Naive thymus-derived CD8-positive, alpha-beta T cell (primary cell): Measurements from ENCODE around the gene HES7. TPM values are rescaled to one million over a fixed set of nuclear protein-coding genes. Genes with fewer than 3 reads are reported as not detected.
"Not testable (repeated sequence)": the region's sequence is repeated elsewhere in the genome, so short reads cannot be mapped to it uniquely, and the experiment has no call there.

Experiments used
- ATAC-seq, 2 donors: fragments of 150-1000 bp; cut with Tn5 transposase in 1 of 2; sonication (Bioruptor Pico), chemical (Tn5 transposase) in 1 of 2; 1 replicate in 1 of 2; 2 replicates in 1 of 2; pipeline ENCODE4 v1.10.0; 2021; ENCODE audit warnings: mild to moderate bottlenecking in 2 of 2, moderate library complexity in 2 of 2
- POLR2A ChIA-PET: fragments of 350-600 bp; sonication (Branson Sonifier 250); formaldehyde crosslinking; loops from one replicate; lab custom pipeline; 2021; ENCODE audit warnings: antibody characterized with exemption; lab: Charles Lee
- DNase-seq, 10 donors: peaks; one replicate each; pipeline versions ENCODE4 v3.0.0 to v3.0.0-alpha.2; 2020 to 2022
- H3K27ac Mint-ChIP-seq, 10 donors: one replicate each; pipeline ENCODE4 v1.8.0; 2020 to 2022; ENCODE audit warnings: mild to moderate bottlenecking in 10 of 10, mixed read lengths in 10 of 10, moderate library complexity in 4 of 10, inconsistent platforms in 1 of 10
- H3K27me3 Mint-ChIP-seq, 5 donors: one replicate each; pipeline ENCODE4 v1.8.0; 2021 to 2022; ENCODE audit warnings: mixed read lengths in 5 of 5
- H3K36me3 Mint-ChIP-seq, 3 donors: one replicate each; pipeline ENCODE4 v1.8.0; 2020 to 2022; ENCODE audit warnings: mixed read lengths in 3 of 3, mild to moderate bottlenecking in 2 of 3, inconsistent platforms in 1 of 3
- H3K4me1 Mint-ChIP-seq, 4 donors: one replicate each; pipeline ENCODE4 v1.8.0; 2021 to 2022; ENCODE audit warnings: mixed read lengths in 4 of 4
- H3K4me3 Mint-ChIP-seq, 10 donors: one replicate each; pipeline ENCODE4 v1.8.0; 2020 to 2022; ENCODE audit warnings: mild to moderate bottlenecking in 10 of 10, mixed read lengths in 10 of 10, moderate library complexity in 6 of 10, inconsistent platforms in 1 of 10
- H3K9me3 Mint-ChIP-seq, 9 donors: one replicate each; pipeline ENCODE4 v1.8.0; 2020 to 2022; ENCODE audit warnings: mixed read lengths in 9 of 9, mild to moderate bottlenecking in 3 of 9, inconsistent platforms in 1 of 9, moderate library complexity in 1 of 9
- polyA plus RNA-seq, 3 donors: library from polyadenylated mRNA; unstranded; fragments of 300-500 nt; fragmentation: Illumina TruSeq; gene quantifications; one replicate each; pipeline ENCODE4 v1.2.3, GENCODE V29; 2021
- total RNA-seq, 8 experiments: library from RNA in 2 of 8; stranded (reverse) in 2 of 8; gene quantifications; one replicate each; pipeline ENCODE4 v1.2.3 and lab custom pipeline; 2021 to 2026

HES7 gene
- total and polyA plus RNA-seq, 5 experiments from 2014 or later, result 0.30 TPM; not detected in 4

- POLR2A ChIA-PET, result interaction anchor here (0.8 to 3.7 kb wide), 9 partner anchors 9 to 48 kb away, joined by 3 to 32 read pairs (median 5); partner anchors contain the start of gene ALOXE3
- ATAC-seq (no peak), DNase-seq (no peak)
- peak overlapping the region in 7 of 10 donors; percentile 10 to 65 (median 36) for H3K4me3 Mint-ChIP-seq
- H3K36me3 Mint-ChIP-seq, result no peaks in the 10 kb centered on the region
- H3K27me3 Mint-ChIP-seq, result peaks cover 4 to 18% (median 13%) of the 10 kb centered on the region in 5 donors
- H3K4me1 Mint-ChIP-seq, result peaks cover 0 to 8% (median 6%) of the 10 kb centered on the region in 4 donors
- no peak overlapping the region for H3K27ac Mint-ChIP-seq
- H3K9me3 Mint-ChIP-seq, result no peaks in the 10 kb centered on the region
Measured at GRCh38 chr17:8108972-8109660, 14.8 kb downstream of the HES7 start.

- not testable (repeated sequence) for H3K27me3 Mint-ChIP-seq, H3K9me3 Mint-ChIP-seq, DNase-seq, H3K4me1 Mint-ChIP-seq, H3K36me3 Mint-ChIP-seq, ATAC-seq
- H3K4me3 Mint-ChIP-seq, result peak overlapping the region in 1 of 10 donors; percentile 7
- H3K27ac Mint-ChIP-seq, result peak overlapping the region in 1 of 10 donors; percentile 61
- POLR2A ChIA-PET, result interaction anchor here (0.6 to 0.7 kb wide), 2 partner anchors 13 to 22 kb away, joined by 3 to 4 read pairs; no protein-coding TSS in a partner anchor
Measured at GRCh38 chr17:8106980-8107379, 16.9 kb downstream of the HES7 start.

DNA sequence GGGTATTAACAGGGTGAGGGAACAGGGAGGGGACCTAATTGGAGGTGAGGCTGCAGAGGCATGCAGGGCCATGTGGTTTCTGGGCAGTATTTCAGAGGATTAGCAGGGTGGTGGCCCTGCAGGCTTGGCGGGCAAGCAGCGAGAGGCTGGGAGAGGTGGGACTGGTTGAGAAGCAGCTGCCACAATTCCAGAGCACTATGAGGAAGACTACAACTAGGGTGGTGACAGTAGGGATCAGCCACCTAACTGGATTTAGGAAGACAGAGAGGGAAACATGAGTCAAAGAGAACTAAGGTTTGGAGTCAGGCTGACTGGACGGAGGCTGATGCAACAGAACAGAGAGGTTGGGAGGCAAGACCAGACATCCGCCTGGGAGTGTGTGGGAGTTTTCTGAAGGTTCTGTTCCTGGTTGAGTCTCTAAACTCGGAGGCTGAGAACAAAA, 17.9 kb downstream of the HES7 start:
- Mint-ChIP-seq H3K4me1 (peaks cover 0 to 7% (median 5%) of the 10 kb centered on the region in 4 donors), H3K27ac (peak overlapping the region in 1 of 10 donors; percentile 16), H3K27me3 (peaks cover 0 to 5% (median 0%) of the 10 kb centered on the region in 5 donors), H3K9me3 (no peaks in the 10 kb centered on the region), H3K36me3 (no peaks in the 10 kb centered on the region), H3K4me3 (no peak overlapping the region)
- no peak for DNase-seq
- POLR2A ChIA-PET, result no interaction called here
- ATAC-seq, result no peak

- POLR2A ChIA-PET, result interaction anchor here (1.2 kb wide), 1 partner anchor 10 kb away, joined by 4 read pairs; no protein-coding TSS in a partner anchor
- Mint-ChIP-seq H3K9me3 (no peaks in the 10 kb centered on the region), H3K27me3 (peaks cover 0 to 5% (median 0%) of the 10 kb centered on the region in 5 donors), H3K36me3 (no peaks in the 10 kb centered on the region), H3K4me1 (peaks cover 0 to 5% (median 2%) of the 10 kb centered on the region in 4 donors), H3K27ac (peak overlapping the region in 1 of 10 donors; percentile 6), H3K4me3 (no peak overlapping the region)
- no peak for ATAC-seq
- no peak for DNase-seq
Measured at GRCh38 chr17:8104911-8105310, 19.0 kb downstream of the HES7 start.

DNA sequence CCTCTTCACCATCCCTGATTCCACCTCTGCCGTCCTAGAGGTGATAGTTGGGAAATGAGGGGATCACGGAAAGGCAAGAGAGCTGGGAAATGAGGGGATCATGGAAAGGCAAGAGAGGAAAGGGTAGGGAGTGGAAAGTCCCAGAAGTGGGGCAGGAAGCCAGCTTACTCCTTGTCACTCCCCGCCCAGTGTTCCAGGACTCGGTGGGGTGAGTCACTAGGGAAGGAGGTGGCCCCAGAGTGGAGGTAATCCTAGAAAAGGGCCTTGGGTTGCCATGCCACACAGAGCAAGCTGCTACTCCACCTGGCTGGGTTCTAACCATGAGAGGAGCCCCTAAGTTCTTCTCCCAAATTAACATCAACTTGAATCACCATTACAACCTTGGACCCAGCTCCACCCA, 20.4 kb downstream of the HES7 start:
- Mint-ChIP-seq H3K4me1 (peaks cover 0 to 5% (median 0%) of the 10 kb centered on the region in 4 donors), H3K4me3 (no peak overlapping the region), H3K27me3 (peaks cover 0 to 5% (median 0%) of the 10 kb centered on the region in 5 donors), H3K27ac (no peak overlapping the region), H3K36me3 (no peaks in the 10 kb centered on the region), H3K9me3 (no peaks in the 10 kb centered on the region)
- POLR2A ChIA-PET, result interaction anchor here (0.6 to 1.2 kb wide), 2 partner anchors 9 to 12 kb away, joined by 4 read pairs; no protein-coding TSS in a partner anchor
- DNase-seq (no peak), ATAC-seq (no peak)

GRCh38 chr17:8101721-8102120, 22.2 kb downstream of the HES7 start:
- no peaks in the 10 kb centered on the region for H3K9me3 Mint-ChIP-seq
- H3K36me3 Mint-ChIP-seq, result no peaks in the 10 kb centered on the region
- no peak for DNase-seq
- ATAC-seq, result no peak
- POLR2A ChIA-PET, result no interaction called here
- H3K27me3 Mint-ChIP-seq, result peaks cover 0 to 6% (median 0%) of the 10 kb centered on the region in 5 donors
- no peak overlapping the region for H3K4me3 Mint-ChIP-seq
- H3K27ac Mint-ChIP-seq, result no peak overlapping the region
- peaks cover 0 to 5% (median 0%) of the 10 kb centered on the region in 4 donors for H3K4me1 Mint-ChIP-seq

DNA sequence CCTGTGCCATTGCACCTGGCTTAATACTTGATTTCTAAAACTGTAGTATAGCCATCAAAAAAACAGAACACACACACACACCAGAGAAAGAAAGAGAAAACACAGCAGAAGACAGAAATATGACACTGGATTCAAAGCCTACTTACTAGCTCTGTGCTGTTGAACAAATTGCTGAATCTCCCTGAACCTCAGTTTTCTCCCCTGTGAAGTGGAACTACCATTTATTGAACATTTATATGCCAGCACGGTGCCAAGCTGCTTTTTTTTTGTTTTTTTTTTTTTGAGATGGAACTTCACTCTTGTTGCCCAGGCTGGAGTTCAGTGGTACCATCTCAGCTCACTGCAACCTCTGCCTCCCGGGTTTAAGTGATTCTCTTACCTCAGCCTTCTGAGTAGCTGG, 23.1 kb downstream of the HES7 start:
- H3K4me1 Mint-ChIP-seq, result peaks cover 0 to 5% (median 0%) of the 10 kb centered on the region in 4 donors
- ATAC-seq (no peak), DNase-seq (no peak)
- H3K36me3 Mint-ChIP-seq, result no peaks in the 10 kb centered on the region
- no peak overlapping the region for H3K4me3 Mint-ChIP-seq
- peak overlapping the region in 1 of 10 donors; percentile 39 for H3K27ac Mint-ChIP-seq
- peaks cover 0 to 5% (median 0%) of the 10 kb centered on the region in 5 donors for H3K27me3 Mint-ChIP-seq
- POLR2A ChIA-PET, result interaction anchor here (0.8 kb wide), 1 partner anchor 18 kb away, joined by 3 read pairs; no protein-coding TSS in a partner anchor
- no peaks in the 10 kb centered on the region for H3K9me3 Mint-ChIP-seq

DNA sequence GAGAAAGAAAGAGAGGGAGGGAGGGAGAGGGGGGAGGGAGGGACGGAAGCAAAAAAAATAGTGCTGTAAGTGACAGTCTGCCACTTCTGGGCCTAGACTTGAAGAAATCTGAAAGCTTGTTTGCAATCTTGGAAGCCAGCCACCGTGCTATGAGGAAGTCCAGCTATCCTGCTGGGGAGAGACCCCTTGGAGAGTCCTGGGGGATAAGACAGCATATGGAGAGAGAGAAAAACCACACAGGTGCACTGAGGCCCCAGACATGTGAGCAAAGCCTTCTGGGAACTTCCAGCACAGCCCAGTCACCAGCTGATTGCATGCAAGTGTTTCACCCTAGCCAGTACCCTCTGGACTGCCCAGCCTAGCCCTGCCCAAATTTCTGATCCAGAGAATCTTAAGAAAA, 23.8 kb downstream of the HES7 start:
- Mint-ChIP-seq H3K4me1 (peaks cover 0 to 4% (median 1%) of the 10 kb centered on the region in 4 donors), H3K9me3 (no peaks in the 10 kb centered on the region), H3K4me3 (no peak overlapping the region), H3K27me3 (peaks cover 0 to 5% (median 0%) of the 10 kb centered on the region in 5 donors), H3K27ac (peak overlapping the region in 1 of 10 donors; percentile 54), H3K36me3 (no peaks in the 10 kb centered on the region)
- DNase-seq, result no peak
- POLR2A ChIA-PET, result interaction anchor here (0.6 to 1.3 kb wide), 4 partner anchors 10 to 149 kb away, joined by 3 to 6 read pairs (median 4); partner anchors contain the start of gene ALOX12B
- no peak for ATAC-seq

DNA sequence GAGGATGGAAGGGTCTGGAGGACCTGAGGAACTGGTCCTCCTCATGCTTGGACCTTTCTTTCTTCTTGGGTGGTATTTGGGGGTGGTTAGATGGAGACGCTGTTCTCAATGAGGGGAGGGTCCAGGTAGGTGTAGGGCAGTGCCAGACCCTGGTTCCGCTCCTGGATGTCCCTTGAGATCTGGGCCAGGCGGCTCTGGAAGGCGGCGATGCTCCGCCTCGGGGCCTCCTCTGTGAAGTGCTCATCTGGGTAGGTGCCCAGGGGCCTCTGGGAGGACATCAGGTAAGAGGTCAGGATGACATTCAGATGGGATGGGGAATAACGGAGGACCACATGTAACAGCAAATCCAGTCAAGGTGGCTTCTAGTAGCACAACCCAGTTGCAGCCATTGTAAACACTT, 27.4 kb downstream of the HES7 start:
- no peak overlapping the region for H3K27ac Mint-ChIP-seq
- no peak for DNase-seq
- POLR2A ChIA-PET, result interaction anchor here (0.5 kb wide), 1 partner anchor 52 kb away, joined by 3 read pairs; no protein-coding TSS in a partner anchor
- no peaks in the 10 kb centered on the region for H3K36me3 Mint-ChIP-seq
- no peak overlapping the region for H3K4me3 Mint-ChIP-seq
- peaks cover 6 to 15% (median 10%) of the 10 kb centered on the region in 4 donors for H3K4me1 Mint-ChIP-seq
- H3K9me3 Mint-ChIP-seq, result no peaks in the 10 kb centered on the region
- peaks cover 2 to 16% (median 4%) of the 10 kb centered on the region in 5 donors for H3K27me3 Mint-ChIP-seq
- ATAC-seq, result no peak

DNA sequence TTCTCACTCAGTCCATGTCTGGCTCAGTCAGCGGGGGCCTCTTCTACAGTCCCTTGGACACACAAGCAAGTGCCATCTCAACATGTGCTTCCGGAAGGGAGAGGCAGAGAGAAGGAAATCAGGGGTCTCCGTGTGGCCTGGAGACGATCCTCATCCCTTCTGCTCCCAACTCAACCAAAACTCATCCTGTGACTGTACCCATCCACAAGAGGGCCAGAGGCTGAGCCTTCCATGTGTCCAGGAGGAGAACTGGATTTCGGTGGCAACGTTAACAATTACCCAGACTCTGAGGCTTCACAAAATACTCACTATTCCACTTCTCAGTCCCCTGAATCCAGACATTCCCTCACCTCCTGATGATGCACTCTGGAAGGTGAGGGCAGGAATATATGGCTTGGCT, 28.5 kb downstream of the HES7 start:
- Mint-ChIP-seq H3K4me3 (no peak overlapping the region), H3K4me1 (peaks cover 6 to 19% (median 12%) of the 10 kb centered on the region in 4 donors)
- no peak for ATAC-seq

DNA sequence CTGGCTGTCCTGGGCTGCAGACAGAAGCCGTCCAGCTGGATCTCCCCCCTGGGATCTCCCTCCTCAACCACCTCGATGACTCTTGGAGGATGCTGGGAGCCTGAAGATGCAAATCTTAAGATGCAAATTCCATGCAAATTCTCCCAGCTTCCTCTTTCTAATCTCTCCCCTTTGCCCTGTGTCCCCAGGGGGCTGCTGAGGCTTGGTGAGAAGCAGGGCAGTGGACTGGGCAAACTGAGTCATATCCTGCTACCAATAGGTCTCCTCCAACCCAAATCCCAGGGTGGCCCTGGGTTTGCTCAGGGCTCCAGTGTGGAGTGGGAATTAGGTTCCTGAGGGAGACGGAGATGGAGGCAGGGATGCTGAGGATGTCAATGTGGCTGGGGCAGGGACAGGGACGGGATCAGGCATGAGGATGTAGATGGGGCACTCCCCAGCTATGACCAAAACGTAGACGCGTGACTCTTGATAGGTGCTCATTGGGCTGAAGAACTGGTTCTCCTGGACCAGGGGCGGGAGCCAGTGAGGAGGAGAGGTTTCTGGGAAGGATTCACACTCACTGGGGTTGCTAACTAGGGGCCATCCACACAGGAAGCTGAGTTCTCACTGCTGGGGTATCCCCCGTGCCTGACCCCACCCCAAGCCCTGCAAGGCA, 32.7 kb downstream of the HES7 start:
- no peak for ATAC-seq
- H3K4me1 Mint-ChIP-seq, result peaks cover 6 to 19% (median 12%) of the 10 kb centered on the region in 4 donors
- H3K4me3 Mint-ChIP-seq, result peak overlapping the region in 1 of 10 donors; percentile 47
- POLR2A ChIA-PET, result interaction anchor here (0.8 to 2.5 kb wide), 4 partner anchors 12 to 209 kb away, joined by 3 to 7 read pairs (median 4); no protein-coding TSS in a partner anchor
- H3K27ac Mint-ChIP-seq, result peak overlapping the region in 2 of 10 donors; percentile 21 to 24
- H3K9me3 Mint-ChIP-seq, result no peaks in the 10 kb centered on the region
- H3K36me3 Mint-ChIP-seq, result no peaks in the 10 kb centered on the region
- H3K27me3 Mint-ChIP-seq, result peaks cover 16 to 46% (median 21%) of the 10 kb centered on the region in 5 donors
- no peak for DNase-seq

More for the DNA sequence above, 28.5 kb downstream of the HES7 start:
- no peaks in the 10 kb centered on the region for H3K36me3 Mint-ChIP-seq
- H3K9me3 Mint-ChIP-seq, result no peaks in the 10 kb centered on the region
- peak in 1 of 10 donors; percentile 45 for DNase-seq
- H3K27me3 Mint-ChIP-seq, result peaks cover 8 to 24% (median 12%) of the 10 kb centered on the region in 5 donors
- H3K27ac Mint-ChIP-seq, result peak overlapping the region in 1 of 10 donors; percentile 76
- POLR2A ChIA-PET, result interaction anchor here (3.1 kb wide), 1 partner anchor 15 kb away, joined by 24 read pairs; no protein-coding TSS in a partner anchor

- no peak for DNase-seq
- POLR2A ChIA-PET, result interaction anchor here (1.1 to 2.5 kb wide), 2 partner anchors 30 to 211 kb away, joined by 3 to 7 read pairs; no protein-coding TSS in a partner anchor
Measured at GRCh38 chr17:8089728-8090127, 34.2 kb downstream of the HES7 start.

More at GRCh38 chr17:8089728-8090127, 34.2 kb downstream of the HES7 start:
- peaks cover 6 to 15% (median 8%) of the 10 kb centered on the region in 4 donors for H3K4me1 Mint-ChIP-seq
- H3K27me3 Mint-ChIP-seq, result peaks cover 14 to 46% (median 21%) of the 10 kb centered on the region in 5 donors
- H3K9me3 Mint-ChIP-seq, result no peaks in the 10 kb centered on the region
- ATAC-seq, result no peak
- H3K27ac Mint-ChIP-seq, result no peak overlapping the region
- no peak overlapping the region for H3K4me3 Mint-ChIP-seq
- no peaks in the 10 kb centered on the region for H3K36me3 Mint-ChIP-seq
